GM21526 (cell line): Measurements from ENCODE around the gene ENG.
"Not testable (repeated sequence)": the region's sequence is repeated elsewhere in the genome, so short reads cannot be mapped to it uniquely, and the experiment has no call there.

Experiments used
- ATAC-seq: cut with Tn5 transposase; IDR thresholded peaks from one replicate; pipeline ENCODE4 v1.9.1; 2021; ENCODE audit warnings: moderate library complexity; ENCODE audit not compliant: unreplicated experiment, low FRiP score

ENG gene

DNA sequence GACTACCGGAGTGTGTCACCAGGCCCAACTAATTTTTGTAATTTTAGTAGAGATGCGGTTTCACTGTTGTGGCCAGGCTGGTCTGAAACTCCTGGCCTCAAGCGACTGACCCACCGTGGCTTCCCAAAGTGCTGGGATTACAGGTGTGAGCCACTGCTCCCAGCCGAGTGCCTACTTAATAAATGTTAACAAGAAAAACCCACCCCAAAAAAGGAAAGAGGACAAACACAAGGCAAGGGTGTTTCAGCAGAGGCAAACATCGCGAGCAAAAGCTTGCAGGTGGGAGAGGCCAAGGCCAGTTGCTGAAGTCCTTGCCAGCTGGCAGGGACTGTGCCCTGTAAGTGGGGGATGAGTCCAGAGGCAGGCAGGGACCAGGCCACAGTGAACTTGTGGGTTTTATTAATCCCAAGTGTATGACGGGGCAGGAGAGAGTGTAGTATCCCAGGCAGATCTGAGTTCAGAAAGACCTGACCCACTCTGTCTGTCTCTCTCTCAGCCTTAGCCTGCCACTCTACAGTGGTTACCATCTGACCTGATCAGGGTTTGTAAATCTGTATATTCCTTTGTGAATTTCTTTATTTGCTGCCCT lies 58.1 kb downstream of the ENG start:
- ATAC-seq, result no peak

DNA sequence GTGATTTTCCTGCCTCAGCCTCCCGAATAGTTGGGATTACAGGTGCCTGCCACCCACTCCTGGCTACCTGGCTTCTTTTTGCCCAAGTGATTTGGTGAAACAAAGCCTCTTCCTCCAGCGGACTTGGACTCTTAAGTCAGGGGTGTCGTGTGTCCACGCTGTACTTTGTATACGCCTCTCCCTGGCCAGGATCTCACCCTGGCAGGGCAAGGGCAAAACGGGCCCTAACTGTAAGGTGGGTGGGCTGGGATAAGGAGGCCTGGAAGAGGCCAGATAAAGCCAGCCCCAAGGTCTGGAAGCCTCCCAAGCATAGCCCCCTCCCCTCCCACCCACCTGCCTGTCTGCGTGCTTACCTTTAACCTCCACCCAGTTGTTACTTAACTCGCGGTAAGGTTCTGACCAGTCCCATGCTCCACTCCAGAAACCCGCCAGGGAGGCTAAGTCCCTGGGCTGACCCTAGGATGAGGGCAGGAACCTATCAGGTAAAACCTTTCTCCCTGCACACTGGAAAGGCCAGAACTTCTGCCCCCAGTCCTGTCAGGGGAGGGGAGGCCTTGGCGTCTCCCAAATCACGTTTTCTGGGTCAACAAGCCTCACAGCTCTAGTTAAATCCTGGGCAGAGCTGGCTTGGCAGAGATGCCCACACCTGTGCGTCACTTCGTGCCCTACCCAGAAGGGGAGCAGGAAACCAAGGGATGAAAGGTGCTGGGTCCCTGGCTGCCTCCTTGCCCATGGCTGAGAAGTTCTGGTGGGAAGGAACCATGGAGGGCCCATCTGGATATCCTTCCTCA lies 60.3 kb downstream of the ENG start:
- no peak for ATAC-seq

DNA sequence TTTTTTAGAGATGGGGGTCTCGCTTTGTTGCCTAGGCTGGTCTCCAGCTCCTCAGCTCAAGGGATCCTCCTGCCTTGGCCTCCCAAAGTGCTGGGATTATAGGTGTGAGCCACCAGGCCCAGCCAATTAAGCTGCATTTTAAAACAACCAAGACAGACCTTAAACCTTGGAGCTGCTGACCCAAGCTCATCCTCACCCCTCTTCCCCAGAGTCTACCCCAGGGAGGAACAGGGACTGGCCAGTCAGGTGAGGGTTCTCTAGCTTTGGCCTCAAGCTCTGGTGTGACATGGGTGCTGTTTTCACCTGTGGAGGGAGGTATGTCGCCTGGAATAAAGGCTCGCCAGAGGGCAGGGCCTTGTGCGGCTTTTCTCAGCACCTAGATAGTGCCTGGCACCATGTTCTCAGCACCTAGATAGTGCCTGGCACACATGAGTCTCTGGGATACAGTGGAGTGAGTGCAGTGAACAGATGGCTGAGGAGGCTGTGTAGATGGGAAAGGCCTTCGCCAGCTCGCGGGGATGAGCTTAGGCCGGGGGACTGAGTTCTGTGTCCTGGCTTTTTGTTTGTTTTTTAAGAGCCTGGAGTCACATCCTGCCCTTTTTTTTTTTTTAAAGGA lies 61.3 kb downstream of the ENG start:
- no peak for ATAC-seq

DNA sequence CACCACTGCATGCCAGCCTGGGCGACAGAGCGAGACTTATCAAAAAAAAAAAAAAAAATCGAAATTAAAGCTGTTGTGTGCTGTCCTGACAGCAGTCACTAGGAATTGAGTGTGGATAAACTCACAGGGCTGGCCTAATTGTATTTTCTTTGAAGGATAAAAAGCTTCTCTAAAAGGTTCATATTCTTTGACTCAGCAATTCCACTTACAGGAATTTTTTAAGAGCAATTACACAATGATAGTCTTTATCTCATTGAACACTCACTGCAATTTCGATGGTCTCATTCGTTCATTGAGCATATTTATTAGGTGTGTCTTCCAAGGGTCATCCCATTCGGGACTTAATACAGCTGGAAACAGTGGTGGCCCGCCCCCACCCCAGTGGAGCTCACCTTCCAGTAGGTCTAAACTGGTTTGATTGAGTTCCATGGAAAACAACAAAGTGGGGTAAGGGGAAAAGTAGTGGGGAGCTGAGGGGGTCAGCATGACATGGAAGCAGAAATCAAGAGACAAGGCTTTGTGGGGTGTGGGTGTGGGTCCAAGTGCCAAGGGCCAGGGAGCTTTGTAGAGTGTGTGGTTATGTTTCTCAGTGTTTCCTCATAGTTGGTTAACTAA lies 61.9 kb downstream of the ENG start:
- ATAC-seq, result no peak

DNA sequence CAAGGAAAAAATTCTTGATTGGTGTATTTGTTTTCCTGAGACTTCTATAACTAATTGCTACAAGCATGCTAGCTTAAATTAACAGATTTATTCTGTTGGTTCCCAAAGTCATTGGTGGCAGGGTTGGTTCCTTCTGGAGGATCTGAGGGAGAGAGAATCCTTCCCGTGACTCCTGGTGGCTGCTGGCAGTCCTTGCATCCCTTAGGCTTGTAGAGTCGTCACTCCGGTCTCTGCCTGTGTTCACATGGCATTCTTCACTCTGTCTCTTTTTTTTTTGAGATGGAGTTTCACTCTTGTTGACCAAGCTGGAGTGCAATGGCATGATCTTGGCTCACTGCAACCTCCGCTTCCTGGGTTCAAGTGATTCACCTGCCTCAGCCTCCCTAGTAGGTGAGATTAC lies 63.4 kb downstream of the ENG start:
- ATAC-seq, result no peak

DNA sequence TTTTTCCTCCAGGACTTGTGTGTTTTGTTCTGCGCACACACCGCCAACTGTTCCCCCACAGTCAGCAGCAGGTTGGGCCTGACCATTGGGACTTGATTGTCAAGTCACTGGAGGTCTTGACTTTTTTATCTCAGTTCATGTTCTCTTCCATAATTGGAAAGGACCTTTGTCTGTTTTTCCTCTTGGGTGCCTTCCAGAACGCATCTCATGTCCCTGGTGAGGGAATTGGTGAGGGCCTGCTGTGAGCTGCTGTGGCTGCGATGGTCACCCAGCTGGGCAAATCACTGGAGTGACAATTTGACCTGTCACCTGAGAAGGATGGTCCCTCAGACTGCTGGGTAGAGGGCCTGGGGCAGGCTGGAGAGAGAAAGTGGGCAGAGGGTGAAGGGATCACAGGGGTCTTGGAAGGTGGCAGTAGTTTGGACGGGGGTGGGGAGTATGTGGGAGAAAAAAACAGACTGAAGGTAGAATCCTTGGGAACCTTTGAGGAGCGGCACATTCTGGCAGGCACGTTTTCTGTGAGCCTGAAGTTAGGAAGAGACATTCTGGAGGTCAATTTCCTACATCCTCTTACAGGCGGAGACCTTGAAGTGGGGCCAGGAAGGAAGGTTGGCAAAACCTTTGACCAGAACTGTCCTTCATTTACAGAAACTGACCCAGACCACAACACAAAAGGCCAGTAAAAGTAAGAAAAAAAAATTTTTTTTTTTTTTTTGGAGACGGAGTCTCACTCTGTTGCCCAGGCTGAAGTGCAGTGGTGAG lies 64.2 kb downstream of the ENG start:
- ATAC-seq, result no peak

DNA sequence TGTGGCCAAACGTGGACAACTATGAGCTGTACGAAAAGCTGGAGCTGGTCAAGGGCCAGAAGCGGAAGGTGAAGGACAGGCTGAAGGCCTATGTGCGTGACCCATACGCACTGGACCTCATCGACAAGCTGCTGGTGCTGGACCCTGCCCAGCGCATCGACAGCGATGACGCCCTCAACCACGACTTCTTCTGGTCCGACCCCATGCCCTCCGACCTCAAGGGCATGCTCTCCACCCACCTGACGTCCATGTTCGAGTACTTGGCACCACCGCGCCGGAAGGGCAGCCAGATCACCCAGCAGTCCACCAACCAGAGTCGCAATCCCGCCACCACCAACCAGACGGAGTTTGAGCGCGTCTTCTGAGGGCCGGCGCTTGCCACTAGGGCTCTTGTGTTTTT lies 65.3 kb downstream of the ENG start:
- no peak for ATAC-seq

DNA sequence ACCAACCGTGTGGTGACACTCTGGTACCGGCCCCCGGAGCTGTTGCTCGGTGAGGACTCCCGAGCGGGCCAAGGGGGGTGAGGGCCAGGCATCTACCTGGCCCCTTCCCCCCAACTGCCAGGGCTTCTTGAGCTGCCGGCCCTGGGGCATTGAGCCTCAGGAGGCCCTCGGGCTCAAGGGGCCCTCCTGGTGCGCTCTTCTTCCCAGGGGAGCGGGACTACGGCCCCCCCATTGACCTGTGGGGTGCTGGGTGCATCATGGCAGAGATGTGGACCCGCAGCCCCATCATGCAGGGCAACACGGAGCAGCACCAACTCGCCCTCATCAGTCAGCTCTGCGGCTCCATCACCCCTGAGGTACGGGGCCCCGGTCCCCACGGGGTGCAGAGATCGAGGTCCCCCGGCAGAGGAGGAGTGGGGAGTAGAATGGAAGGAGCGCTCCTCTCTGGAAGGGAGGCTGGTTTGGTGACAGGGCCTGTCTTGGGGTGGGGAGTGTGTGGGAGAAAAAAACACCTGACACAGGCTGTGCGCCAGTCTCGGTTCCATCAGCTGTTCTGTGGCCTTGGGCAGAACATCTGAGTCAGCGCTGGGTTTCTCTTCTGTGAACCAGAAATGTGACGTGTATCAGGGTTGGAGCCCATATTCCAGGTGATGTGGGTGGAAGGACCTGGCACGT lies 66.0 kb downstream of the ENG start:
- ATAC-seq, result no peak

DNA sequence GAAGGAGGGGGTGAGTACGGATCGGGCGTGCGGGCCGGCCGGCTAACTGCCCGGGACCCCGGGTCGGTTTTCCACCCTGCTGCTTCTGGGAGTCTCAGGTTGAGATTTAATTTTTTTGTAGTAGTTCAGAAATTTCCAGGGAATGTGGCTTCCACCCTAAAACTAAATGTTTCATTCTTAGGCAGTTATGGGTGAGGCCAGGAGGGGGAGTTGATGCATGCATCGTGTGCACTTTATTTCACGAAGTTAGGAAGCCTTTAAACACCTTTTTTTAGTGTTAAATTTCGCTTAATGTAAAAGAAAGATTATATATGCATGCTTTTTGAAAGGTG lies 67.7 kb downstream of the ENG start:
- ATAC-seq, result no peak

DNA sequence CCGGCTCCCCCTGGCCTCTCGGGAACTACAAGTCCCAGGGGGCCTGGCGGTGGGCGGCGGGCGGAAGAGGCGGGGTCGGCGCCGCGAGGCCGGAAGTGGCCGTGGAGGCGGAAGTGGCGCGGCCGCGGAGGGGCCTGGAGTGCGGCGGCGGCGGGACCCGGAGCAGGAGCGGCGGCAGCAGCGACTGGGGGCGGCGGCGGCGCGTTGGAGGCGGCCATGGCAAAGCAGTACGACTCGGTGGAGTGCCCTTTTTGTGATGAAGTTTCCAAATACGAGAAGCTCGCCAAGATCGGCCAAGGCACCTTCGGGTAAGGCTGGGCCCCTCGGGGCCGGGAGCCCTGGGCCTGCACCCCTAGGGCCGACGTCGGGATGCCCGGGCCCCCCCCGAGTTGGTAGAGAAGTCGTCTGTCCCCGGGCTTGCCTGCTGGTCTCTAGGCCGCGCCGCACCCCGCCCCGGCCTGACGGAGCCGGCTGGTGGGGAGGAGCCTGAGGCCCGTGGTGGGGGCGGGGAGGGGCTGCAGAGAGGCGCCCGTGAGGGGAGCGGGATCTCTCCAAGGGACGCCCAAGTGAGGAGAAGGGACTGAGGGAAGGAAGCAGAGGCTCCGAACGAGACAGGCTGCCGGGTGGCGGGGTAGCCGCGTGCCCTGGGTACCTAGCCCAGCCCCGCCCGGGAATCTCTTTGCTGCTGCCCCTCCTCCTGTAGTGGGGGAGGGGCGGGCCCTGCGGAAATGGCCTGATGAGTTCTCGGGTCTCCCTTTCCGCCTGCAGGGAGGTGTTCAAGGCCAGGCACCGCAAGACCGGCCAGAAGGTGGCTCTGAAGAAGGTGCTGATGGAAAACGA lies 68.3 kb downstream of the ENG start, which contains the start of gene CDK9:
Gene CDK9 (plus strand): TSS at position 102 of the 840 bp plus-strand sequence. CDS start 115 bp downstream, at position 217.
- peak; percentile 41 for ATAC-seq

DNA sequence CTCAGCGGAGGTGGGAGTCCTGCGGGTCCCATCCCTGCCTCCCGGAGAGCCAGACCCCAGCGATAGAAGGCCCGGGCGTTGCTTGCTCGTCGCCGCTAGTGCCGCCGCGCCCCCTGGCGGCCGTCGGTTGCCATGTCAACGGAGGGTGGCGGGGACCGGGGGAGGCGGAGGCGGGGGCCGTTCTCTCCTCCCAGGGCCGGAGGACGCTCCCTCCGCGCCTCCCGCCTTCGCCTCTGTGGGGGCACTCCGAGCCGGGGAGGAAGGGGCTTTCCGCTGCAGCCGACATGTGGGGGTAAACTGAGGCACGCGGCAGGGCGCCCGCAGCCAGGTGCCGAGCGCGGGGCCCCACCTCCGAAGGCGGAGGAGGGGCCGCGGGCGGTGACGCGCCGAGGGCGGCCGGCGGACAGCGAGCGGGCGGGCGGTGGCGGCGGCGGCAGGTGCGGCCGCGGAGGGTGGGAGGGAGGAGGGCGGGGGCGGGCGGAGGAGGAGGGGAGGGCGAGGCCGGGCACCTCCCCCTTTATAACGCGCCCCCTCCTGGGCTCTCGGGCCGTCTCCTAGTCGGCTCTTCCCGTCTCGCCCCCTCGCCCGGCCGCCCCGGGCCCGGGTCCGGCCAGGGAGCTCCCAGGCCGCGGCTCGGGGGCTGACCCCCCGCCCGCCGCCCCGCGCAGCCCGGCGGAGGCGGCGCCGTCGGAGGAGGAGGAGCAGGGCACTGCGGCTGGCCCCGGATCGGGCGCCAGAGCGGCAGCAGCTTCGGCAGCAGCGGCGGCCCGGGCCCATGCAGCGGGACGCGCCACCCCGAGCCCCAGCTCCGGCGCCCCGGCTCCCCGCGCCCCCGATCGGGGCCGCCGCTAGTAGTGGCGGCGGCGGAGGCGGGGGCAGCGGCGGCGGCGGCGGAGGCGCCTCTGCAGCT lies 69.2 kb downstream of the ENG start:
- ATAC-seq, result peak; percentile 41

DNA sequence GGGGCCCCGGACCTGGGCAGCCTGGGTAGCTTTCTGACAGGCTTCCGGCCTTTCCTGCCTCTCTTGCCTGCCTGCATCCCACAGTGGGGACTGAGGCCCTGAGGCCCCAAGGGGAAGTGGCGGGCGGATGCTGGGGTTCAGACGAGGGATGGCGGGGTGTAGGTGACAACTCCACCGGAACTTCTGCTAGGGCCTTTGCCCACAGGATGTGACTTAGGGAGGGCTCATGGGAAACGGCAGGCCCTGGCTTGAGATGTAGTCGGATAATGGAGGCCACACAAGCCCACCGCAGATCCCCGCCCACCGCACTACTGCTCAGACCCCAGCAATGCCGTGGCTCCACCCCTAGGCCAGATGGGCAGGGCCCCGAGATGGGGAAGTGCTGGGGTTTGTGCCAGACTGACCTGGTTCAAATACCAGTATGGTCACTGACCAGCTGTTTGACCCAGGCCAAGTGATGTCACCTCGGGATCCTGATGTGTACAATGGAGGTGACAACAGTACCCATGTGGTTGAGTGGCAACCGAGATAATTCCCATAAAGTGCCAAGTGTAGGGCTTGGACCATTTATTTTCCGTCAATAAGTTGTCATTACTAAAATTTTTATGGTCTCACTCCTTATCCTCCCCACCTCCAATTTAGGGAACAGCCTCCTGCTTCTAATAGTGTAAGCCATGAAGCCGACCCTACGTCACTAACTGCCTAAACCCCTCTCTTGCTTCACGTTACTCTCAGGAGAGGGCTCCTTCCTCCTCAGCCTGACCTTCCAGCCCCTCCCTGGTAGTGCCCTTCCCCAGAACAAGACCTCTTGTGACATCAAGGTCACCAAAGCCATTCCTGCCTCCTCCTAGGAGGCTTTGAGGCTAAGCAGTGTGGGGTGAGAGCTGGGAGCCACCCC lies 71.1 kb downstream of the ENG start:
- no peak for ATAC-seq

DNA sequence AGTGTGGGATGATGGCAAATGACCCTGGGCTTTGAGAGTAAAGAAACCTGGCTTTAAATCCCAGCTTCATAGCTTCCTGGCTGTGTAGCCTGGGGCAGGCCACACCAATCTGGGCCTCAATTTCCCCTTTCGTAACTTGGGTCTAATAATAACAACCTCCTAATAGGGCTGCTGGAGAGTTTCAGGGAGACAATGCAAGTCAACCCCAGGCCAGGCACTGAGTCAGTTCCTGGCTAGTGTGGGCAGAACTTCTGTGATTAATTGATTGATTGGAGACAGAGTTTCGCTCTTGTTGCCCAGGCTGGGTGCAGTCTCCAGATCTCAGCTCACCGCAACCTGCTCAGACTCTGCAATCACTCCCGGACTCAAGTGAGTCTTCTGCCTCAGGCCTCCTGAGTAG lies 72.7 kb downstream of the ENG start:
- no peak for ATAC-seq

DNA sequence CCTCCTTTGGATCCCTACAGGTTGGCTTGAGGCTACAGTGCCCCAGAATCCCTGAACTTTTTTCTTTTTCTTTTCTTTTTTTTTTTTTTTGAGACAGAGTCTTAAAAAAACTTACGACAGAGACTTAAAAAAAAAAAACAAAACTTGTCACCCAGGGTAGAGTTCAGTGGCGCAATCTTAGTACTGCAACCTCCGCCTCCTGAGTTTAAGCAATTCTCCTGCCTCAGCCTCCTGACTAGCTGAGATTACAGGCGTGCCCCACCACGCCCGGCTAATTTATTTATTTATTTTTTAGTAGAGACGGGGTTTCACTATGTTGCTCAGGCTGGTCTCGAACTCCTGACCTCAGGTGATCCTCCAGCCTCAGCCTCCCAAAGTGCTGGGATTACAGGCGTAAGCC lies 73.5 kb downstream of the ENG start:
- not testable (repeated sequence) for ATAC-seq

DNA sequence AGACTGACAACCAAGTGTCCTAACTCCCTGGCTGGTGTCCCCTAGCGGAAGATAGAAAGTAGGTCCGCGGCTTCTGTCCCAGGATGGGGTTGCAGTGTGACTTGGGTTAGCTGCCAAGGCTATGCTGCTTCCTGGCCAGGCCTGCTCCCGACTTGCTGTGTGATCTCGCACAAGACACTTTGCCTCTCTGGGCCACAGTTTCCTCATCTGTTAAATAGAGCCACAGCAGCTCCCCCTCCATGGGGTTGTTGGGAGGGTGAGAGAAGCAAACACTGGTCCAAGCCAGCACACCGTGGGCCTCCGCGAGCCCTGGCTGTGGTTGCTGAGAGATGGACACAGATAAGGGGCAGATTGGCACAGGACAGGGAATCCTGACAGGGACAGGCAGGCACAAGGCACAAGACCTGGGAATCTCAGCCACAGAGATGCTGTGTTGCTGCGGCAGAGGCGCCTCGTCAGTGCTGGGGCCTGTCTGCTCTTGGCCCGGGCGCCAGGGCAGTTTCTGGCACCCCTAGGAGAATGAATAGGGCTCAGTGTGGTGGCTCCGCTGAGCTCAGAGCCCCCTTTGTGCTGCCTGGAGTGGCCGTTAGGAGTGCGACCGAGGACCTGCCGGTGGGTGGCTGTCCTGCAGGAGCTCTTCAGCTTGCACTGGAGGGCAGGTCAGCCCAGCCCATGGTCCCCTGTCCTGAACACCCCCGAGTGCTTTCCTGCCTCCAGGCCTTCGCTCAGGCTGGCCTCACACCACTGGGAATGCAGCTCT lies 74.2 kb downstream of the ENG start:
- no peak for ATAC-seq

DNA sequence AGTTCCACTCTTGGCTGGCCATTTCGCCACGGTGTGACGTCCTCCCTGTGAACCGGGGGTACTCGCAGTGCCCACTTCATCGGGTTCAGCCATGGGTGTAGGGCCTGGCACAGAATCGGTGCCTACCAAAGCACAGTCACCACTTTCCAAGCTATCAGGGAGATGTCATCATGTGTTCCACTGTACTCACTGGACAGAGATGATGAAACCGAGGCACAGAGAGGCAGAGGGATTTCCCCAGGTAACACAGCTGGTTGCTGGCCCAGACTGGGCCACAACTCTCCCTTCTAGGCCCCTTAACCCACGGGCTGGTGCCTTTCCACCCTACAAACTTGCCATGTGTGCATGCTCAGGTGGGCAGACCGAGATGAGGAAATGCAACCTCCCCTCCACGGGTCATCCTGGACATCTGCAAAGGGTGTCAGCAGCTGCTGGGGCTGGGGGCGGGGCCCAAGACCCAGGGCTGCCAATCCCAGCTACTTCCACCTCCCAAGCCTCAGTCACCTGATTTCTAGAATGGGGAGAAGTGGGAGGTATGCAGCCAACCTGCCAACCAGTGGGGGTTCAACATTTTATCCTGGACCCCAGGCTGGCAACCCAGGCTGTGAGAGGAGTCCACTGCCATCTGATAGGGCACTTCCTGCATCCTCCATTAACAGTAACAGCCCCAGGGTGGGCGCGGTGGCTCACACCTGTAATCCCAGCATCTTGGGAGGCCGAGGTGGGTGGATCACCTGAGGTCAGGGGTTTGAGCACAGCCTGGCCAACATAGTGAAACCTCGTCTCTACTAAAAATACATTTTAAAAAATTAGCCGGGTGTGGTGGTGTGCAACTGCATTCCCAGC lies 75.1 kb downstream of the ENG start:
- no peak for ATAC-seq
